ENCODE measurements around the gene GGACT.

DNA sequence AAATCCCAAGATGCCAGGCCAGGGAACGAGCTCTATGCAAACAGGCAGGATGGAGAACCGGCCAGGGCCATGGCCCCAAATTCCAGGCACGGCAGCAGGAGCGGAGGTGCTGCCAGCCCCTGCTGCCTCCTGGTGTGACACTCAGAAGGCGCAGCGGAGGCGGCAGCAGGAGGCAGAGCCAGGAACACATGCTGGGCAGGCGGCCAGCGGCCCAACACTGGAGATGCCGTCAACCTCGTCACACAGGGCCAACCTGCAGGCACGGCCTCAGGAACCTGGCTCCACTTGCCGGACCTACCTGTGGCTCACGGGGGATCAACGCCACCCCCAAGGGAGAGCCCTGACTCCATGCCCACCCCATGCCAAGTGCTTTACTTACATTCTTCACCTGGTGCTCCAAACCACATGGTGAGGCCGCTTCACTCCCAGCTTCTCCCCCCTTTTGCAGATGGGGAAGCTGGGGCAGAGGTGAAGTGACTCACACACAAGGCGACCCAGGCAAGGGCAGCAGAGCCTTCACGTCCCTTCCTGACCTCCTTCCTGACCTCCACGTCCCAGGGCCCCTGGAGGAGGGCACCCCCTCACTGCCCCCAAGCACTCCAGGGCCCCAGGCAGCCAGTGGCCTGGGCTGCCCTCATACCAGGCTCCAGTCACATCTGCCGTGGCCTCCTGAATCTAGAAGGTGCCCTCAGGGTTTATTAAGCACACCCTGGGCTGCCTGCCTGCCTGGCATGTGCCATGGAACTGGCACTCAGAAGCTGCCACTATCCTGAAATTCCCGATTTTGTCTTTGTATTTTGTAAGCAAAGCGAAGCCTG, 43.5 kb downstream of the GGACT start:
- TF ChIP-seq, protein P1, sequence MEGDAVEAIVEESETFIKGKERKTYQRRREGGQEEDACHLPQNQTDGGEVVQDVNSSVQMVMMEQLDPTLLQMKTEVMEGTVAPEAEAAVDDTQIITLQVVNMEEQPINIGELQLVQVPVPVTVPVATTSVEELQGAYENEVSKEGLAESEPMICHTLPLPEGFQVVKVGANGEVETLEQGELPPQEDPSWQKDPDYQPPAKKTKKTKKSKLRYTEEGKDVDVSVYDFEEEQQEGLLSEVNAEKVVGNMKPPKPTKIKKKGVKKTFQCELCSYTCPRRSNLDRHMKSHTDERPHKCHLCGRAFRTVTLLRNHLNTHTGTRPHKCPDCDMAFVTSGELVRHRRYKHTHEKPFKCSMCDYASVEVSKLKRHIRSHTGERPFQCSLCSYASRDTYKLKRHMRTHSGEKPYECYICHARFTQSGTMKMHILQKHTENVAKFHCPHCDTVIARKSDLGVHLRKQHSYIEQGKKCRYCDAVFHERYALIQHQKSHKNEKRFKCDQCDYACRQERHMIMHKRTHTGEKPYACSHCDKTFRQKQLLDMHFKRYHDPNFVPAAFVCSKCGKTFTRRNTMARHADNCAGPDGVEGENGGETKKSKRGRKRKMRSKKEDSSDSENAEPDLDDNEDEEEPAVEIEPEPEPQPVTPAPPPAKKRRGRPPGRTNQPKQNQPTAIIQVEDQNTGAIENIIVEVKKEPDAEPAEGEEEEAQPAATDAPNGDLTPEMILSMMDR (tag by site-specific recombination; IDR thresholded peaks at IDR 0.05) = no peak
- no peak for TF ChIP-seq ZNF433 (tag by site-specific recombination; IDR thresholded peaks at IDR 0.05; ENCODE audit: low read depth)
- TF ChIP-seq ZNF274 (IDR thresholded peaks at IDR 0.05; ENCODE audit: low read length) = no peak
- no peak for TF ChIP-seq ZNF274 (tag by site-specific recombination; IDR thresholded peaks at IDR 0.05; ENCODE audit: borderline replicate concordance)
- TF ChIP-seq ZFP37 (tag by site-specific recombination; IDR thresholded peaks at IDR 0.05) = no peak
- no peak for TF ChIP-seq ZSCAN30 (tag by site-specific recombination; IDR thresholded peaks at IDR 0.05)
- TF ChIP-seq YY2 (tag by site-specific recombination; IDR thresholded peaks at IDR 0.05) = no peak
- TF ChIP-seq ZNF324 (tag by site-specific recombination; IDR thresholded peaks at IDR 0.05) = no peak
- TF ChIP-seq ZNF16 (tag by site-specific recombination; IDR thresholded peaks at IDR 0.05; ENCODE audit: low read depth) = no peak
